Hematopoietic multipotent progenitor cell treated with erythropoietin and hydrocortisone succinate and interleukin-3 and kit ligand, for 6 days (in vitro differentiated cells): ENCODE results near the gene CKAP2L.
A peak's percentile ranks its signal among the peaks of the same experiment; 100 is the strongest.

ENCODE experiments used
- DNase-seq: peaks from one replicate; pipeline ENCODE4 v3.0.0-alpha.2; 2015

The CKAP2L gene

GRCh38 chr2:112791693-112792230 is 27.4 kb upstream of the CKAP2L start:
- DNase-seq: no peak

DNA sequence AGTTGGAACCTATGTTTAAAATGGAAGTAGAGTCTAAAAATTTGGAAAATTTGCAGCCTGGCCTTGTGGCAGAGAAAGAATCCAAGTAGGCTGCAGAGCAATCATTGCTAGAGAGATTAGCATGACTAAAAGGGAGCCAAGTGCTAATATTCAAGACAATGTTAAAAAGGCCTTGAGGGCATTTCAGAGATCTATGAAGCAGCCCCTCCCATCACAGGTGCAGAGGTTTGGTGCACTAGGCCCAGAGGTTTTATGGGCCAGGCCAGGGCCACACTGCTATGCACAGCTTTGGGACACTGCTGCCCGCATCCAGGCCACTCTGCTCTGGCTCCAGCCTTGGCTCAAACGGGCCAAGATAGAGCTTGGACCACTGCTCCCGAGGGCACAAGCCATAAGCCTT is 26.6 kb upstream of the CKAP2L start:
- no peak for DNase-seq

- no peak for DNase-seq
These were observed 25.9 kb upstream of the CKAP2L start for GRCh38 chr2:112790305-112790704.

DNA sequence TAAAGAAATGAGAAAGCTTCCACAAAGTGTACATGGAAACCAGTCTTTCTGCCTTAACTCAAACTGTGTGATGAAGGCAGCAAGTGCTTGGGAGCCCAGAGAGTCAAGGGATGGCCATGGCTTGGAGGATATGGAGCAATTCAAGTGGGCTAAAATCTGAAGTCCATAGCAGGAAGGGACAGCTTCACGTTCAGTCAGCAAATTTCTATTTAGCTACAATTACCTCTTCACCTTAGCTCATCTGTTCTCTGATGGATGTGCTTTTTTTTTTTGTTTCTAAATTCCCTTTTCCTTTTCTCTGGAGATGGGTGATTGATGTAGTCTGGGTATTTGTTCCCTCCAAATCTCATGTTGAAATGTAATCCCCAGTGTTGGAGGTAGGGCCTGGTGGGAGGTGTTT is 24.8 kb upstream of the CKAP2L start:
- no peak for DNase-seq

- no peak for DNase-seq
These were observed 24.2 kb upstream of the CKAP2L start for GRCh38 chr2:112788653-112789052.

DNA sequence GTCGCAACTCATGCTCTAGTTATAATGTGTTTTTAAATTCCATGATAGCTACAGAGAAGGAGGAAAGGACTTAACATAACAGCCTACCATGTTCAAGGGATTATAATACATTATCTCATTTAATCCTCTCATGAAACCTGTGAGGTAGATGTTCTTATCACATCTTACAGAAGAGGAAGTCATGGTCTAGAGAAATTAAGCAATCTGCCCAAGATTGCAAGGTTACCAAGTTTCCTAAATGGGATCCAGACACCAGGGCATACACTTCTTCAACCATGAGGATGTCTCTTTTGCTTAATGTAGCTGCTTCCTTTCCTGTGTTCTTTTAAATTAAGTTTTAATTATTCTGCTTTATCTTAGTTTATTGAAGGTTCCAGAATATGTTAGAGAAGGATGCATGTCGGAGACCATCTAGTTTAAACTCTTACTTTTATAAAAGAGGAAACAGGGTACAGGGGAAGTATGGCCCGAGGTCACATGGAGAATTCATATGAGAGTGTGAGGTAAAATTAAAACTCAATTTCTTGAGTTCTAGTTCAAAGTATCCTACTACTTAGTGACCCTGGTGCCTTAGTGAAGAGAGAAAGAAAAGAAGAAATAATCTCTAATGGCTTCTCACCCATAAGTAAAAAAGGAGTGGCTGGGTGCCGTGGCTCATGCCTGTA is 23.5 kb upstream of the CKAP2L start:
- DNase-seq: peak; percentile 75

GRCh38 chr2:112787294-112787693 is 22.9 kb upstream of the CKAP2L start:
- DNase-seq: no peak

DNA sequence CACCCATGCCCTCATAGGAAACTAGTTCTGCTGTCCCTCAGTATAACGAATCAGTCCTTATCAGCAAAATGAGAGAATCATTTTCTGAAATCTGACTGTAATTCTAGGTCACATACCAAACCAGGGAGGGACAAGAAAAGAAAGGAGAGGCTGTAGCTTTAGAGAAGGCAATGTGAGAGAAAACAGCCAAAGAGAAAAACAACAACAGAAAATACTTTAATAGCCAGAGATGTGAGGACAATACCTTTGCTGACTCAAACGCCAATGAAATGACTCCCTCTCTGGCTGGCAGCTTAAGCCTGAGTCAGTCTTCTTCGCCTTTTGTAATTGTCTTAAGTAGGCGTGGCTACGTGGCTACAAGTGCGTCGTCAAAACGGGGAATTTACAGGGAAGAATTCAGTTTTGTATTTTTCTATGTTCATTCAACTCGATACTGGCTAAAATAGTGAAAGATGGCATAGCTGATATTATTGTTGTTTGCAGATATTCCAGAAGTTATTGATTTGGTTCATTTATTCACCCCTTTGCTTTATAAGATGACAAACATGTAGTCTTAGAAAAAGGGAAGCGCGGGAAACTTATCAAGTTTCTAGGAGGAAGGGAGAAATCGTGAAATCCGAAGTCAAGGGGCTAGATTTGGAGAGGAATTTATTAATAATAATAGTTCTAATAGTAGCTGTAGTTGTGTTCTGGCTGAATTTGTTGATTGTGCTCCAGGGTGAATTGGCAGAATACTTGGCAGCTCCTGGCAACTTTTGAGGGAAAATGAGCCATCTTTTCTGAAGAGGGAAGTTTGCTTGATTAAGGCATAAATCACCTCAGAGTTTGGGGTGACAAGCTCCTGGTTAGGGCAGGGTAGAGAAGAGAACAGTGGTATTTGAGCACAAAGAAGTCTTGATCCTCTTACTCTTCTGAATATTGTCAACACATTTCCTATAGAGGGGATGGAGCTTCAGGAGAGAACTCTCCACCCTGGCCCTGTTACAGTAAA is 20.1 kb upstream of the CKAP2L start, which contains the start of gene IL1A:
TSS of gene IL1A (minus strand) at position 295 of the 991 bp plus-strand sequence. CDS start 723 bp downstream, outside the sequence.
- no peak for DNase-seq

- DNase-seq: no peak
These were observed 18.8 kb upstream of the CKAP2L start for GRCh38 chr2:112783187-112783714.

DNA sequence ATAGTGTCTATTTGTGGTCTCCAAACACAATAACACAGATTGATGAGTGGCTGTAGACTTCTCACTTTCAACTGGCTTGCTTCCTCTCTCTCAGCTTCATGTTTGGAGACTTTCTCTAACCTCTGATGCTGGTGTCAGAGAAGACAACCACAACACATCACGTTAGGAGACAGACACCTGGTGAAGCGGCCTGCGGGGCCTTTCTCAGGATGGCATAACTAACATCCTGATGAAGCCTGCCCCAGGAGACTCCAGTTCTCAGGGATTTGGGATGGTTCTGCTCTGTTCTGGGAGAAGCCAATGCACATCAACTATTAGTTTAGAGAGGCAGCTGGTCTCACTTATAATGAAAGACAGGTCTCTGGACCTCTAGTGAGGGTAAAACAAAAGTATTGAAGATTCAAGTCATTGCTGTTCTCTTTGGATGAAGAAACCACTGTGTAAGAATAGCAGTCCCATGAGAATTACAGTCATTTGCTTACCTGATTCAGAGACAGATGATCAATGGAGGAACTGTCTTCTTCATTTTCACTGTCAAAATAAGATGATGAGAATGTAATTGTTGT is 17.9 kb upstream of the CKAP2L start:
- DNase-seq: no peak

DNA sequence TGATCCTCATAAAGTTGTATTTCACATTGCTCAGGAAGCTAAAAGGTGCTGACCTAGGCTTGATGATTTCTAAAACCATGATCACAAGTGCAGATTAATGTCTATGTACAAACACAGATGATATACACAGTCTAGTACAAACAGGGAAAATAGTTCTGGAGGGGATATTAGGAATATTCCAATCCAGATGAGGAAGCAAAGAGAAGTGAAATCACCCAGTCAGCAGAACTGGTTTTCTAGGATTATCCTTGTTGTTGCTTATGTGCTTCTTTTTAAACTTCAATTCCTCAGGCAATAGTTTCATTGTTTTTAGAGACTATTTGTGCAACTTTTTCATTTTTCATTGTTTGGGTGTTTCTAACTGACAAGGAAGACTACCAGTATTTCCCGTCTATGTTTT is 15.2 kb upstream of the CKAP2L start:
- no peak for DNase-seq

DNA sequence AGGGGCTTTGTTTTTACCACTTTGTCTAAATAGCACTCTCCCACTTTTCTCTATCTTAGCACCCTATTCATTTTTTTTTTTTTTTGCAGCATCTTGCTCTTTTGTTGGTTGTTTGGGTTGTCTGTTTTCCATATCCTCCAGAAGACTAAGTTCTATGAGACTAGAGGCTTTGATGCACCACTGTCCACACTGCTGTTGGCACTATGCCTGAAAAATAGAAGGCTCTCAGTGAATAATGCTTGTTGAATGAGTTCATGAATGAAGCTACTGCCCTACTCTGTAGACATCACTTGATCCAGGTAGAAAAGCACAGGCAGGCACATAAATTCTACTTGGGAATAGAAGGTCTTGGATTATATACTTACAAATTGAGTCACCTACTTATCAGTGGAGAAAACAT is 12.6 kb upstream of the CKAP2L start:
- DNase-seq: no peak

DNA sequence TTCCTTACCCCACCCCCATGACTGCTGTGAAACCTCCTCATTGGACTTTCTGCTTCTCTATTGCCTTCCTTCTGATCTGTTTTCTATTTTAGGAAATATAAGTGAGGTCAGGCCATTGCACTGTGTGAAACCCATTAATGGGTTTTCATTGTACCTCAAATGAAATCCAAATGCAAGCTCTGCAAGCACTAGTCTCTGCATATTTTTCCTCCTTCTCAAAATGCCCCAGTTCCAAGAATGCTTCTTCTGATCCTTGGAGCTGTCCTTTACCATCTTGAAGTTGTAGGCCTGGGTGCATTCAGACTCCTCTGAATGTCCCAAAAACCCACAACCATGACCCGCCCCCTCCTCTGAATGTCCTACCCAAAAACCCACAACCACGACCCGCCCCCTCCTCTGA is 11.7 kb upstream of the CKAP2L start:
- DNase-seq: no peak

GRCh38 chr2:112774536-112775285 is 10.3 kb upstream of the CKAP2L start:
- no peak for DNase-seq

DNA sequence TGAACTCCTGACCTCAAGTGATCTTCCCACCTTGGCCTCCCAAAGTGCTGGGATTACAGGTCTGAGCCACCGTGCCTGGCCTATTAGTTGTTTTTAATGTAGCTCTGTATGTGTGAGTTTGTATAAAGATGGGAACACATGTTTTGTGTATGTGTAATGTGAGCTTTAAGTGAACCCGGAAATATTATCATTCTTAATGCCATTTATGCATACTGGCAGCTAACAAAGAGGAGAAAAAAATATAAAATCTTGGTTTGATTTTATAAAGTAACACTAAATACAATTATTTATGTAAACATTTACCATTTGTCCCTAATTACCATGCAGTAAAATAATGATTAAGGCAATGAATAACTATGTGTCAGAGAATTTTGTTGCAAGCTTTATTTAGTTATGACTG is 9.1 kb upstream of the CKAP2L start:
- DNase-seq: no peak

DNA sequence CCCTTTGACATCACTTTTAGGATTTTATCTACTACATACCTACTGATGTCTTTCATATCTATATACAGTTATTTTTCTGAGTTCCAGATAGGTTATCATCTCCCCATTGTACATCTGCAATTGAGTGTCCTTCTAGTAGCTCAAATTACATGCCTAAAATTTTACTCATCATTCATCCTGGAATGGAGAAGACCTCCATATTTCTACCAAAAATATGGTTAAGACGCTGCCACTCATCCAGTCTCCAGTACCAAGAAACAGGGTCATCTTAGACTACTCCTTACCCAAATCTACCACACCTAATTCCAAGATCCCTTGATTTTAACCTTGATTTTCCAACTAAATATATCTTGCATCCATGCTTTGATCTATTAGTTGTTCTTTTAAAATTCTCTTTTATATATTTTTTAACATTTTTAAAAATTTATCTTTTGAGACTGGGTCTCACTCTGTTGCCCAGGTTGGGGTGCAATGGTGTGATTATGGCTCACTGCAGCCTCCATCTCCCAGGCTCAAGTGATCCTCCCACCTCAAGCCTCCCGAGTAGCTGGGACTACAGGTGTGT is 8.6 kb upstream of the CKAP2L start:
- DNase-seq: no peak

- no peak for DNase-seq
These were observed 7.9 kb upstream of the CKAP2L start for GRCh38 chr2:112772322-112772721.

GRCh38 chr2:112768432-112768831 is 4.0 kb upstream of the CKAP2L start:
- no peak for DNase-seq

- DNase-seq: peak; percentile 21
These were observed 3.4 kb upstream of the CKAP2L start for GRCh38 chr2:112767693-112768330.

GRCh38 chr2:112765251-112765650 is 842 bp upstream of the CKAP2L start:
- DNase-seq: peak; percentile 13

GRCh38 chr2:112762276-112762675 is 2.1 kb downstream of the CKAP2L start:
- no peak for DNase-seq

GRCh38 chr2:112760149-112760548 is 4.3 kb downstream of the CKAP2L start:
- no peak for DNase-seq
